Thymus (tissue), 11 donors: ENCODE data around the gene PHF2. TPM values are rescaled to one million over a fixed set of nuclear protein-coding genes. Genes with fewer than 3 reads are reported as not detected.

ENCODE experiments used
- DNase-seq, 9 donors: peaks; one replicate each; pipeline ENCODE4 v3.0.0-alpha.2; 2013; ENCODE audit warnings: low spot score in 9 of 9, low read depth in 6 of 9, missing footprints in 1 of 9
- H3K27ac ChIP-seq, 2 donors: one replicate each; pipeline ENCODE4 v1.5.1; 2013; ENCODE audit warnings: control low read depth in 1 of 2, low read depth in 1 of 2, low read length in 1 of 2, mild to moderate bottlenecking in 1 of 2, moderate library complexity in 1 of 2
- H3K27me3 ChIP-seq, 2 donors: one replicate each; pipeline ENCODE4 v1.5.1; 2013; ENCODE audit warnings: low read length in 1 of 2; ENCODE audit not compliant: control insufficient read depth in 2 of 2, insufficient read depth in 1 of 2
- H3K36me3 ChIP-seq, 2 donors: one replicate each; pipeline ENCODE4 v1.5.1; 2013; ENCODE audit warnings: low read length in 1 of 2, mild to moderate bottlenecking in 1 of 2, moderate library complexity in 1 of 2; ENCODE audit not compliant: control insufficient read depth in 2 of 2, insufficient read depth in 2 of 2
- H3K4me1 ChIP-seq, 2 donors: one replicate each; pipeline ENCODE4 v1.5.1; 2013; ENCODE audit warnings: low read length in 2 of 2; ENCODE audit not compliant: control insufficient read depth in 2 of 2, insufficient read depth in 2 of 2
- H3K4me3 ChIP-seq, 2 donors: one replicate each; pipeline ENCODE4 v1.5.1; 2013; ENCODE audit warnings: low read length in 2 of 2, control low read depth in 1 of 2, mild to moderate bottlenecking in 1 of 2
- H3K9me3 ChIP-seq, 2 donors: one replicate each; pipeline ENCODE4 v1.5.1; 2013; ENCODE audit warnings: low read length in 1 of 2, mild to moderate bottlenecking in 1 of 2; ENCODE audit not compliant: control insufficient read depth in 2 of 2, insufficient read depth in 1 of 2
- WGBS: extraction: QIAGEN DNeasy Blood & Tissue Kit; methylation state at CpG from one replicate; pipeline ENCODE4 v1.1.7; 2013; 5-methylcytosine and 5-hydroxymethylcytosine counted together
- polyA plus RNA-seq: library from polyadenylated mRNA; stranded (reverse); fragments of 200-250 nt; gene quantifications from one replicate; pipeline ENCODE4 v1.2.3, GENCODE V29; 2013
- total RNA-seq: library from RNA; stranded (reverse); fragments of 120-200 nt; gene quantifications from one replicate; pipeline ENCODE4 v1.2.4, GENCODE V29; 2013
- donor health status: healthy.

Gene PHF2
- total and polyA plus RNA-seq, 2 donors = 13.6 to 26.8 TPM

GRCh38 chr9:93636172-93636661, 59.8 kb downstream of the PHF2 start:
- Histone ChIP-seq H3K27ac (no peak overlapping the region), H3K9me3 (peaks cover 6 to 8% of the 10 kb centered on the region in 2 donors), H3K4me3 (no peak overlapping the region), H3K4me1 (peaks cover 0 to 6% of the 10 kb centered on the region in 2 donors), H3K27me3 (no peaks in the 10 kb centered on the region), H3K36me3 (peaks cover 22 to 56% of the 10 kb centered on the region in 2 donors)
- no peak for DNase-seq
- WGBS = 98% methylated on average over 15 of the region's 15 CpGs

- H3K27ac ChIP-seq = no peak overlapping the region
- H3K27me3 ChIP-seq = no peaks in the 10 kb centered on the region
- H3K9me3 ChIP-seq = peaks cover 6 to 8% of the 10 kb centered on the region in 2 donors
- peaks cover 0 to 6% of the 10 kb centered on the region in 2 donors for H3K4me1 ChIP-seq
- 88% methylated on average over 5 of the region's 5 CpGs for WGBS
- H3K36me3 ChIP-seq = peaks cover 17 to 56% of the 10 kb centered on the region in 2 donors
- DNase-seq = no peak
- no peak overlapping the region for H3K4me3 ChIP-seq
Observed at GRCh38 chr9:93636667-93637066, 60.3 kb downstream of the PHF2 start.

- 100% methylated on average over 3 of the region's 3 CpGs for WGBS
- Histone ChIP-seq H3K27ac (no peak overlapping the region), H3K27me3 (no peaks in the 10 kb centered on the region), H3K4me3 (no peak overlapping the region), H3K9me3 (peaks cover 6 to 8% of the 10 kb centered on the region in 2 donors), H3K36me3 (peaks cover 18 to 46% of the 10 kb centered on the region in 2 donors), H3K4me1 (peaks cover 0 to 6% of the 10 kb centered on the region in 2 donors)
- DNase-seq = no peak
Observed at GRCh38 chr9:93637886-93638285, 61.5 kb downstream of the PHF2 start.

- no peak overlapping the region for H3K4me3 ChIP-seq
- over 99% methylated on average over 2 of the region's 2 CpGs for WGBS
- H3K27me3 ChIP-seq = no peaks in the 10 kb centered on the region
- no peak overlapping the region for H3K27ac ChIP-seq
- H3K36me3 ChIP-seq = peaks cover 21 to 46% of the 10 kb centered on the region in 2 donors
- H3K4me1 ChIP-seq = no peaks in the 10 kb centered on the region
- no peak for DNase-seq
- peaks cover 6 to 8% of the 10 kb centered on the region in 2 donors for H3K9me3 ChIP-seq
Observed at GRCh38 chr9:93640027-93640426, 63.6 kb downstream of the PHF2 start.

GRCh38 chr9:93642961-93643360, 66.6 kb downstream of the PHF2 start:
- H3K27me3 ChIP-seq = no peaks in the 10 kb centered on the region
- 99% methylated on average over 5 of the region's 5 CpGs for WGBS
- H3K4me1 ChIP-seq = no peaks in the 10 kb centered on the region

GRCh38 chr9:93644397-93645088, 68.2 kb downstream of the PHF2 start:
- H3K27ac ChIP-seq = no peak overlapping the region
- no peaks in the 10 kb centered on the region for H3K27me3 ChIP-seq
- WGBS = 90% methylated on average over 12 of the region's 12 CpGs
- no peaks in the 10 kb centered on the region for H3K4me1 ChIP-seq
- no peaks in the 10 kb centered on the region for H3K9me3 ChIP-seq
- no peak overlapping the region for H3K4me3 ChIP-seq
- no peak for DNase-seq
- peaks cover 20 to 49% of the 10 kb centered on the region in 2 donors for H3K36me3 ChIP-seq

More at GRCh38 chr9:93642961-93643360, 66.6 kb downstream of the PHF2 start:
- Histone ChIP-seq H3K36me3 (peaks cover 14 to 38% of the 10 kb centered on the region in 2 donors), H3K9me3 (no peaks in the 10 kb centered on the region), H3K27ac (no peak overlapping the region), H3K4me3 (no peak overlapping the region)
- DNase-seq = no peak

- Histone ChIP-seq H3K9me3 (no peaks in the 10 kb centered on the region), H3K36me3 (peaks cover 27 to 57% of the 10 kb centered on the region in 2 donors), H3K27me3 (no peaks in the 10 kb centered on the region), H3K4me3 (no peak overlapping the region), H3K27ac (no peak overlapping the region), H3K4me1 (no peaks in the 10 kb centered on the region)
- no peak for DNase-seq
- WGBS = 96% methylated on average over 28 of the region's 28 CpGs
Observed at GRCh38 chr9:93645149-93645889, 68.9 kb downstream of the PHF2 start.

- 98% methylated on average over 12 of the region's 12 CpGs for WGBS
Observed at GRCh38 chr9:93645921-93646639, 69.7 kb downstream of the PHF2 start.

More at GRCh38 chr9:93645921-93646639, 69.7 kb downstream of the PHF2 start:
- Histone ChIP-seq H3K9me3 (no peaks in the 10 kb centered on the region), H3K4me3 (no peak overlapping the region), H3K27ac (no peak overlapping the region), H3K36me3 (peaks cover 29 to 63% of the 10 kb centered on the region in 2 donors), H3K4me1 (no peaks in the 10 kb centered on the region), H3K27me3 (no peaks in the 10 kb centered on the region)
- DNase-seq = no peak
